HEK293 (cell line): ENCODE results near the gene ENHO.

Source experiments
- CTCF ChIP-seq: fragments of 450-650 bp; formaldehyde crosslinking; IDR thresholded peaks from 2 replicates; pipeline ENCODE4 v1.5.1; 2016; ENCODE audit warnings: missing biosample characterization, missing genetic modification characterization
- GLIS2 ChIP-seq: fragments of 450-650 bp; formaldehyde crosslinking; IDR thresholded peaks from 2 replicates; pipeline ENCODE4 v1.5.1; 2016; ENCODE audit warnings: missing biosample characterization, missing genetic modification characterization
- KLF7 ChIP-seq: fragments of 450-650 bp; formaldehyde crosslinking; IDR thresholded peaks from 2 replicates; pipeline ENCODE4 v1.5.1; 2016; ENCODE audit warnings: missing biosample characterization, missing genetic modification characterization, borderline replicate concordance
- REST ChIP-seq: fragments of 450-650 bp; formaldehyde crosslinking; IDR thresholded peaks from 2 replicates; pipeline ENCODE4 v1.5.1; 2016; ENCODE audit warnings: missing biosample characterization, missing genetic modification characterization
- ZBTB1 ChIP-seq: fragments of 450-650 bp; formaldehyde crosslinking; IDR thresholded peaks from 2 replicates; pipeline ENCODE4 v1.5.1; 2016; ENCODE audit warnings: missing biosample characterization, missing genetic modification characterization
- ZBTB11 ChIP-seq: fragments of 450-650 bp; formaldehyde crosslinking; conservative IDR thresholded peaks from 2 replicates; pipeline ENCODE4 v1.5.1; 2016; ENCODE audit warnings: low read depth, missing biosample characterization, missing genetic modification characterization
- ZNF175 ChIP-seq: fragments of 450-650 bp; formaldehyde crosslinking; IDR thresholded peaks from 2 replicates; pipeline ENCODE4 v1.5.1; 2016; ENCODE audit warnings: missing biosample characterization, missing genetic modification characterization
- ZNF292 ChIP-seq: fragments of 450-650 bp; formaldehyde crosslinking; IDR thresholded peaks from 2 replicates; pipeline ENCODE4 v1.5.1; 2016; ENCODE audit warnings: low read depth, missing biosample characterization, missing genetic modification characterization, borderline replicate concordance
- ZNF335 ChIP-seq: fragments of 450-650 bp; formaldehyde crosslinking; conservative IDR thresholded peaks from 2 replicates; pipeline ENCODE4 v1.5.1; 2016; ENCODE audit warnings: missing biosample characterization, missing genetic modification characterization
- ZNF350 ChIP-seq: fragments of 450-650 bp; formaldehyde crosslinking; IDR thresholded peaks from 2 replicates; pipeline ENCODE4 v1.5.0; 2017; ENCODE audit warnings: missing biosample characterization, mild to moderate bottlenecking, missing genetic modification characterization
- ZNF416 ChIP-seq: fragments of 450-650 bp; formaldehyde crosslinking; IDR thresholded peaks from 2 replicates; pipeline ENCODE4 v1.5.1; 2016; ENCODE audit warnings: missing biosample characterization, missing genetic modification characterization
- ZNF76 ChIP-seq: fragments of 450-650 bp; formaldehyde crosslinking; IDR thresholded peaks from 2 replicates; pipeline ENCODE4; 2016; ENCODE audit warnings: low read depth, missing biosample characterization, missing genetic modification characterization, borderline replicate concordance

- TF ChIP-seq CTCF (no peak), ZBTB1 (tag by site-specific recombination) (no peak), REST (no peak), GLIS2 (tag by site-specific recombination) (no peak), ZNF350 (no peak), ZNF335 (tag by site-specific recombination) (no peak), ZNF292 (no peak), ZBTB11 (no peak), ZNF416 (no peak), ZNF175 (no peak), ZNF76 (tag by site-specific recombination) (no peak), KLF7 (tag by site-specific recombination) (no peak)
These were observed 35.6 kb upstream of the ENHO start for GRCh38 chr9:34558364-34558763.
